Activated naive CD8-positive, alpha-beta T cell treated with anti-CD3 and anti-CD28 coated beads, Interleukin-2, amount 50 U/mL, for 24 hours (primary cell): ENCODE measurements around the gene KCNA2.

Experiments
- ATAC-seq: fragments of 150-1000 bp; cut with Tn5 transposase; one replicate; pipeline ENCODE4 v1.10.0; 2021
- DNase-seq: peaks from one replicate; pipeline ENCODE4 v3.0.0; 2021
- H3K27ac Mint-ChIP-seq: one replicate; pipeline ENCODE4 v1.8.0; 2021; ENCODE audit warnings: mild to moderate bottlenecking, mixed read lengths
- H3K27me3 Mint-ChIP-seq: one replicate; pipeline ENCODE4 v1.8.0; 2021; ENCODE audit warnings: mixed read lengths
- H3K36me3 Mint-ChIP-seq: one replicate; pipeline ENCODE4 v1.8.0; 2021; ENCODE audit warnings: low read depth, mixed read lengths
- H3K4me1 Mint-ChIP-seq: one replicate; pipeline ENCODE4 v1.8.0; 2021; ENCODE audit warnings: mixed read lengths
- H3K4me3 Mint-ChIP-seq: one replicate; pipeline ENCODE4 v1.8.0; 2021; ENCODE audit warnings: mild to moderate bottlenecking, moderate library complexity, mixed read lengths
- H3K9me3 Mint-ChIP-seq: one replicate; pipeline ENCODE4 v1.8.0; 2021; ENCODE audit warnings: mixed read lengths

KCNA2 gene

DNA sequence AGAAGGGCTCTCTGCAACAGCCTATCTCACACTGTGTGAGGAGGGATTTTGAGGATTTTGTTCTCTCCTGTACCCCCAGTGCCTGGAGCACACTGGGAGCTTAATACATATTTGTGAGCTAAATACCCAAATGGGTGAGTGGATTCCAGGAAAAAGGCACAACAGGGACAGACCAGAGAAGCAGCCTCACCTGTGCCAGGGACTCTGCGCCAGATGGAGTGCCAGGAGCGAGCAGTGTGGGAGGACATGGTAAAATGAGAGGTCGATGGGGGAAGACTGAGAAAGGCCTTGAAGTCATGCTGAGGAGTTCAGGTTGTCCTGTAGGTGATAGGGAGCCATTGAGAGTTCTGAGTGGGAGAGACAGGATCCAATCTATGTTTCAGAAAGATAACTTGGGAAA is 11.0 kb upstream of the KCNA2 start:
- DNase-seq = no peak
- Mint-ChIP-seq H3K27ac (no peak overlapping the region), H3K27me3 (no peaks in the 10 kb centered on the region), H3K4me1 (peaks cover 22% of the 10 kb centered on the region), H3K4me3 (no peak overlapping the region), H3K9me3 (peaks cover 5% of the 10 kb centered on the region), H3K36me3 (no peaks in the 10 kb centered on the region)
- ATAC-seq = no peak

DNA sequence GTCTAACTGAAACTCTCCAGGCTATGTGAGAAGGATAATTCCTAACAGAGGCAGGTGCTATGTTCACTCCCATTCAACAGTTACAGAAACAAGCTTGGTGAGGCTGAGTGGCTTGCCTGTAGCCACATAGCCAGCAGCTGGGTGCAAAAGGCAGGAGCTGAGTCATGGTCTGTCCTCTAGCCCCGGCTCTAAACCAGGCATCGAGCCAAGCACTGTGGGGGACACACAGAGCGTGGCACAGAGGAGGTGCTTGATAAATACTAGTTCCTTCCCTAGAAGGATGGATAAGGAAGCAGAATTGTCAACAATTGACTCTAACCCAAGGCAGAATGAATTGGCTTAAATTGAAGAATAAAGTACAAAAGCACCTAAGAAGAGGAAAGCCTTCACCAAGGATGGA is 10.4 kb upstream of the KCNA2 start:
- DNase-seq = no peak
- Mint-ChIP-seq H3K4me3 (no peak overlapping the region), H3K27ac (no peak overlapping the region), H3K36me3 (no peaks in the 10 kb centered on the region), H3K9me3 (peaks cover 5% of the 10 kb centered on the region), H3K4me1 (peaks cover 22% of the 10 kb centered on the region), H3K27me3 (no peaks in the 10 kb centered on the region)
- ATAC-seq = no peak

DNA sequence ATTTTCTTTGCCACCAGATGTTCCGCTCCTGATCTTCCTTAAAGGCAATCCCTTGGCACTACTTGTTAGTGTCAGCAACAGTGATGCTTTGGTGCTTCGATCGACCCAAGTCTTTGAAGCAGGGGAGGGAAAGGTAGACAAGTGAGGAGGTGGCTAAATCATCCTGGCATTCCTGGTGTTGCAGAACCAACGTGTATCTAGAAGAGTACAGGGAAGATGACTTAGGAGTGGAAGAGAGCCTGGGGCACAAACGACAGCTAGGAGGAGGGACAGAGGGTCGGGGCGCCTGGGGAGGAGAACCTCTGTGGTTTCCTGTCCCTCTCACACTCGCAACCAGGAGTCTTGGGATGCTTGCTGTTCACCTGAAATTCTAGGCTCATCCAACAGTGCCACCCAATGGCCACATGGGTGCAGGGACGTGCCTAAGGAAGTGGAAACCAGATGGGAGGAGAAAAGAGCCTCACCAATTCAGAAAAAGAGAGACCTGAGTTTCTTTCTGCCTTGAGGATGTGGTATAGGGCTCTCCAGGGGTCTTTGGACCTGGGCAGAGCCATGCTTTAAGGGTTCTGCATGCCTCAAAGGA is 9.5 kb upstream of the KCNA2 start:
- no peaks in the 10 kb centered on the region for H3K36me3 Mint-ChIP-seq
- DNase-seq (peak; percentile 60), ATAC-seq (peak; percentile 53)
- no peaks in the 10 kb centered on the region for H3K9me3 Mint-ChIP-seq
- H3K27me3 Mint-ChIP-seq = no peaks in the 10 kb centered on the region
- peaks cover 20% of the 10 kb centered on the region for H3K4me1 Mint-ChIP-seq
- H3K27ac Mint-ChIP-seq = no peak overlapping the region
- H3K4me3 Mint-ChIP-seq = no peak overlapping the region

DNA sequence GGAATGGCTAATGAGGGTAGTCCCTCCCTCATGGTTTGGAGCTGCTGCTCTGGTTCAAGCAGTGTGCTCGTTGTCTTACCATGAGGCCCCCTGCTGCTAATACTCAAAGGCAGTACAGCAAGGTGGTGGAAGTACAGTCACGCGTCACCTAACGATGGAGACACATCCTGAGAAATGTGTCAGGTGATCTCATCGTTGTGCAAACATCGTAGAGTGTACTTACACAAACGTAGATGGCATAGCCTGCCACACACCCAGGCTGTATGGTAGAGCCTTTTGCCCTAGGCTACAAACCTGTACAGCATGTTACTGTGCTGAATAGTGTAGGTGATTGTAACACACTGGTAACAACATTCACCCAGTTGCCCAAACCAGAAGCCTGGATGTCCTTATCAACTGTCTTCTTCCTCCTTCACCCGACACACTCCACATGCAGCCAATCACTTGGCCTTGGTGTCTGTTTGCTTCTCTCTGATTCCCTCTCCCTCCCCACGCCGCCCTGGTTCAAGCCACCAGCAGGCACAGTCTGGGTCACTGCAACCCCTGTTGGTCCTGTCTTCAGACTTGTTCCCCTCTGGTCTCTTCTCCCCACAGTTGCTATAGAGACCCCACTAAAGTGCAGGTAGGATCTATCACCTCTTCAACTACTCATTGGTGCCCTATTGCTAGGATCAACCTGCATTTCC is 6.0 kb upstream of the KCNA2 start:
- Mint-ChIP-seq H3K27me3 (peaks cover 20% of the 10 kb centered on the region), H3K36me3 (no peaks in the 10 kb centered on the region), H3K27ac (no peak overlapping the region), H3K4me1 (peaks cover 2% of the 10 kb centered on the region), H3K9me3 (no peaks in the 10 kb centered on the region), H3K4me3 (no peak overlapping the region)
- ATAC-seq = no peak
- no peak for DNase-seq

DNA sequence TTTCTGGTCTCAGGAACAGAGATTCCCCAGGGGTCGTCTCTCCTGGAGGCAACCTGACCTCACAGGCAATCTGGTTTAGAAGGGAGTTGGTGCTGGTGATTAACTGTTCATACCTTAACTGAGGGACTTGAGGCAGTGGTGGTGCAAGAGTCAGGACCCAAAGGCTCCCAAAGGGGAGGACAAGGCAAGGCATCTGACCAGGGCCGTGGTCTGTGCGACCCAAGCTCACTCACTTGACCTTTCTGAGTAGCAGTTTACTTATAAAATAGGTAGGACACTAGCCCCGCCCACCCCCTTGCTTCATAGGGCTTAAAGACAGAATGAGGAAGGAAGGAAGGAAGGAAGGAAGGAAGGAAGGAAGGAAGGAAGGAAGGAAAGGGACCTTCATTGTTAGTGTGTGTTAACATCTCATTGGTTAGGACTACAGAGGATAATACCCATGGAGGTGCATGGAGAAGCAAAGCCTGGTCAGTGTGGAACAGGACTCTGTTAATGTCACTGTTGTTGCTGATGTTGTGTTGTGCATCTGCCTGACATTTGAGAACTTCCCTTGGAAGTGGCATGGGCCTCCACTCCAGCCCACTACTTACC is 4.6 kb upstream of the KCNA2 start:
- H3K27ac Mint-ChIP-seq = no peak overlapping the region
- ATAC-seq = no peak

DNA sequence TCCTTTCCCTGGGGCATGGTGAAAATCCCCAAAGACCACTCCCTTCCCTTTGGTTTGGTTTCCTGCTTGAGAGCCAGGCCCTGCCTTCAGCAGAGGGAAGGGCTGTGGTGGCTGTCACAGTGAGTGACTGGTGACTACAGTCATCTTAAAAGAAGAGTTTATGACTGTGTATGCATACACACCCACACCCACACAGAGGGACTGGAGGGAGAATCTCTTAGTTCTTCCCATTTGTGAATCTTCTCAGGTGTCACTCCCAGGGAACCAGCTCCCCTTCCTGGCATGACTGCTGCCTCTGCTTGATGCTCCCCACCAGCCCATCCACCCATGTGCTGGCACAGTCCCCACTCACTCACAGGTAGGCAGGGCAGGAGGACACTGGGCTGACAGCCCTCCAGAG is 3.9 kb upstream of the KCNA2 start:
- no peak for DNase-seq
- Mint-ChIP-seq H3K4me1 (peaks cover 10% of the 10 kb centered on the region), H3K36me3 (no peaks in the 10 kb centered on the region), H3K4me3 (no peak overlapping the region), H3K27ac (no peak overlapping the region), H3K27me3 (peaks cover 34% of the 10 kb centered on the region), H3K9me3 (no peaks in the 10 kb centered on the region)
- ATAC-seq = peak; percentile 55

More for the DNA sequence above, 4.6 kb upstream of the KCNA2 start:
- no peak for DNase-seq
- H3K36me3 Mint-ChIP-seq = no peaks in the 10 kb centered on the region
- peaks cover 10% of the 10 kb centered on the region for H3K4me1 Mint-ChIP-seq
- no peaks in the 10 kb centered on the region for H3K9me3 Mint-ChIP-seq
- no peak overlapping the region for H3K4me3 Mint-ChIP-seq
- peaks cover 28% of the 10 kb centered on the region for H3K27me3 Mint-ChIP-seq

DNA sequence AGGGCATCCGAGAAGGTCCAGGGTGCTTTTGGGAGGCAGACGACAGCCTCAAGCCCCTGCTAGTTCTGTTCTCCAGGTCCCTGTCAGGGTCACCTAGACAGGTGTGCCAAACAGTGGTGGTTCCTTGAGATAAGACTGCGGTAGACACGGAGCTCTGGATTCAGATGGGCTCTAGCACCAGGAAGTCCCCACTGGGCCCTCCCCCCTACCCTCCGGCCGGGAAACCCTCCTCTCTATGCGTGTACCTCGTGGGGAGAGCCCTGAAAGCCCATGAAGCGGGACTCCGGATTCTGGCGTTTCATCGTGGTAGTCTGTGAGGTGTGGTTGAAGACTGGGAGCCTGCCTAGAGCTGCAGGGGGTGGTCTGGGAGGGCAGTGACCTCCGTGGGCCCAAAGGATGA is 2.1 kb upstream of the KCNA2 start:
- Mint-ChIP-seq H3K9me3 (no peaks in the 10 kb centered on the region), H3K36me3 (no peaks in the 10 kb centered on the region), H3K27me3 (peaks cover 50% of the 10 kb centered on the region), H3K27ac (no peak overlapping the region), H3K4me3 (no peak overlapping the region), H3K4me1 (peaks cover 10% of the 10 kb centered on the region)
- DNase-seq (no peak), ATAC-seq (no peak)

DNA sequence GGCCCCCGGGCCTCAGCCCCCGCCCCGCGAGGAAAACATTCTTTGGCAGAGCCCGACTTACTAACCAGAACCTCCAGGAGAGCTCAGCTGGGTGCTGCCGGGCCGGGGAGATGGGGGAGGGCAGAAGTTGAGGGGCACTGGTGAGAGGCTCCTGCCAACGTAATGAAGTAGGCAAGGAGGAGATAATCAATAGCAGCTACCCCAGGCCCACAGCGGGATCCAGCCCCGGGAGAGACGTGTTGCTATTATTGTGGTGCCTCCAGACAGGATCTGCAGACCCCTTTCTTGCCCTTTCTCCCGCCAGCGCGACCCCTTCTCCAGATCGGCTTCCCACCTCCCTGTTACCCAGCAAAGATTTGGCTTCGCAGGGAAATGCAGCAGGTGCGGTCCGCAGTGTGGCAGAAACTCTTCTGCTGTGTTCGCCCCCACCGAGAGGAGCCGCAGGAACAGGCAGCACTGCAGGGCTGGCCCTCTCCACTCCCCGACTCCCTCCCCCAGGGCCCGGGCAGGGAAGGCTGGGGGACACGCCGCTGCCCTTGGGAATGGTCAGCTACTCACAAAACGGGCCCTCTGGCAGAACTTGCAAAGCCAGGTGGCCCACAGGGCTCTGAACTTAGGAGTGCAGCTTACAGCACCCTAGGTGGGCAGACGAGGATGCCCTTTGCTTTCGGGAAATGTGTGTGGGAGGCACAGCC is 1.5 kb upstream of the KCNA2 start:
- Mint-ChIP-seq H3K4me3 (peak overlapping the region; percentile 29), H3K27ac (no peak overlapping the region), H3K36me3 (no peaks in the 10 kb centered on the region), H3K27me3 (peaks cover 55% of the 10 kb centered on the region), H3K9me3 (no peaks in the 10 kb centered on the region), H3K4me1 (peaks cover 10% of the 10 kb centered on the region)
- ATAC-seq (no peak), DNase-seq (no peak)

DNA sequence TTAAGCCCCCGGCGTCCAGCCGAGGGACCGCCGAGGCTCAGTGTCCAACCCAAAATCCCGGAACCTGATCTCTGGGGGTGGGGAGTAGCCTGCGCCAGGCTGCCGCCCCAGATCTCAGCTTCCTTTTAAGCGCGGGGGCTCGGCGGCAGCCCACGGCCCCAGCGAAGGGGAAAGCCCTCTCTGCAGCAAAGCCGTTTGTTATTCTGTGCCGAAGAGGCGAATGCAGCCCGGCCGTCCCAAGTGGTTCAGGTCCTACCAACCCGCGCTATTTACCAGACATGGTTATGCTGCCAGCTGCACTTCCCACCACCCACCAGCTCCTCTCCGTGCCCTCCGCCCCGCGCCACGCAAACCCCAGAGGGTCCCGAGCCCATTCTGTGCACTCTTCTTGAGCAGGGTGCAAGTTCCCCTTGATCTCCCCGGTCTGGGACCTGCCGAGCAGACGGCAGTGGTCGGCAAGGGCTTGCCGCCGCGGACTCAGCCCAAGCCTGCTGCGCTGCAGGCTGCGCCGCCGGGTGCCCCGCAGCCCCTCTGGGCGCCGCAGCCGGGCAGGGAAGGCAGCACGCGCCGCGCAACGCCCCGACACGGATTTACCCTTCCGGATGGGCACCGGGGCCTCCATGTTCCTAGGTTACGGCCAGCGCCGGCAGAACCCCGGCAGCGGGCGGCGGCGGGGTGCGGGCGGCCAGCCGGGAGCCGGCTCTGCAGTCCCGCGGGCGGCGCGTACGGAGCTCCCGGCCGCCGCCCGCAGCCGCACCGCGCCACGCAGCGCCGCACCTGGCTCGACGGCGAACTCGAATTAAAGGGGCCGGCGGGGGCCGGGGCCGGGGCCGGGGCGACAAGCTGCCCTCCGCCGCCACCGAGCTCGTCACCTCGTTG is 738 bp upstream of the KCNA2 start:
- Mint-ChIP-seq H3K4me3 (peak overlapping the region; percentile 77), H3K9me3 (no peaks in the 10 kb centered on the region), H3K36me3 (no peaks in the 10 kb centered on the region), H3K27ac (no peak overlapping the region), H3K4me1 (peaks cover 10% of the 10 kb centered on the region), H3K27me3 (peaks cover 55% of the 10 kb centered on the region)
- DNase-seq = no peak
- peak; percentile 27 for ATAC-seq

DNA sequence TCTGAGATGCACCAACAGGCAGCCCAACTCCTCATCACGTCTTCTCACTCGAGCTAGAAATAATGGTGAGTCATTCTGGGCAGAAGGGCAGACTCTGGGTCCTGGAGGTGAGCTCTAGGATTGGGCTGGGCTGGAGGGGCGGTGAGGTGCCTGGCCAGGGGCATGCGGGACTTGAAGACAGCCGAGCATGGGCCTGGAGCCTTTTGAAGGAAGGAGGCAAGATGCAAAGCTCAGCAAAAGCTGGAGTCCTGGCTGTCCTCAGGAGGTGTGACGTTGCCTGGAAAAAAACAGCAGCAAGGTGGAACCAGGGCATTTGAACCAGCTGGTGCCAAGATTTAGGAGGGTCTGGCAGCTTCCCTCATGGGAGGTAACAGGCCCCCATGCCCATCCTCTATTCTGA is 712 bp downstream of the KCNA2 start:
- DNase-seq = no peak
- H3K36me3 Mint-ChIP-seq = no peaks in the 10 kb centered on the region
- peaks cover 10% of the 10 kb centered on the region for H3K4me1 Mint-ChIP-seq
- H3K27me3 Mint-ChIP-seq = peaks cover 58% of the 10 kb centered on the region
- no peak for ATAC-seq
- no peak overlapping the region for H3K4me3 Mint-ChIP-seq
- H3K27ac Mint-ChIP-seq = no peak overlapping the region
- no peaks in the 10 kb centered on the region for H3K9me3 Mint-ChIP-seq

DNA sequence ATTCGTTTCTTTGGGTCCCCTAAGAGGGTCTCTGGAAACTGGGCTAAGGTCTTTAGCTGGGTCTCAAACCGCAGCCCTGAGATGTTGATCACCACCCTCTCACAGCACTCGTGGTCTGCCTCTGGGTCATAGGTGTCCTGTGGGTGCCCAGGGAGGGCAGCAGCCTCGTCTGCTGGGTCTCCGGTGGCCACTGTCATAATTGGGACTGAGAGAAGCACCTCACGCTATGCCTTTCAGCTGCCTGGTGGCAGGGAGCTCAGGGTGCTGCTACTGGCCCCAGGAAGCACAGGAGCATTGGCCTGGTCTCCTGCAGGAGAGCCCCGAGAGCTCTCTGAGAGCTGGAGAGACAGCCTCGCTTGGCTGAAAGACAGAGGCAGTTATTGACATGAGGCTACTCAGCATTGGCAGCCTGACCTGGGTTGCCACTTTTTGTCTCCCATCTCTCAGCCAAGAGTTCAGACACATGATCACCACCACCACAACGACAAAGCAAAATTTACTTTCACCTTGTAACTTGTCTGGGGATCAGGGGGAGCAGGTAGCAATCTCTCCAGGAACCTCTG is 1.5 kb downstream of the KCNA2 start:
- Mint-ChIP-seq H3K4me3 (no peak overlapping the region), H3K4me1 (peaks cover 9% of the 10 kb centered on the region), H3K36me3 (no peaks in the 10 kb centered on the region), H3K27me3 (peaks cover 58% of the 10 kb centered on the region), H3K27ac (no peak overlapping the region), H3K9me3 (no peaks in the 10 kb centered on the region)
- ATAC-seq (no peak), DNase-seq (no peak)

DNA sequence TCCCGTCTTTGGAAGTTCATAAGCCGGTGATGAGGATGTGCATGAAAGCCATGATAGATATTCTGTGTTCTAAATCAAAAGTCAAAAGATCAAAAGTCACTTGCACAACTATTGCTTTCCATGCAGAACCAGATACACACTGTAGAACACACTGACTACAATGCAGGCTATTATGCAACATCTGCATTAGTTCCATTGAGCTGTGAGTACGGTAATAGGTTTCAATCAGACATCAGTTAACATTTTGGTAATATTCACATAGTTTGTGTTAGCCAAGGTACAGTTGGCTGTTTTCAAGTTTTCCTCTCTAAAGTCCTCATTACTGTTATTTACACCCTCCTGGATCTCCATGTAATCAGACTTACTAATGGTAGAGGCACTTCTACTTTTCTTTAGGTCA is 3.1 kb downstream of the KCNA2 start:
- ATAC-seq (no peak), DNase-seq (no peak)
- no peak overlapping the region for H3K27ac Mint-ChIP-seq
- H3K27me3 Mint-ChIP-seq = peaks cover 45% of the 10 kb centered on the region
- H3K4me3 Mint-ChIP-seq = no peak overlapping the region
- H3K9me3 Mint-ChIP-seq = no peaks in the 10 kb centered on the region
- no peaks in the 10 kb centered on the region for H3K36me3 Mint-ChIP-seq
- H3K4me1 Mint-ChIP-seq = peaks cover 9% of the 10 kb centered on the region

DNA sequence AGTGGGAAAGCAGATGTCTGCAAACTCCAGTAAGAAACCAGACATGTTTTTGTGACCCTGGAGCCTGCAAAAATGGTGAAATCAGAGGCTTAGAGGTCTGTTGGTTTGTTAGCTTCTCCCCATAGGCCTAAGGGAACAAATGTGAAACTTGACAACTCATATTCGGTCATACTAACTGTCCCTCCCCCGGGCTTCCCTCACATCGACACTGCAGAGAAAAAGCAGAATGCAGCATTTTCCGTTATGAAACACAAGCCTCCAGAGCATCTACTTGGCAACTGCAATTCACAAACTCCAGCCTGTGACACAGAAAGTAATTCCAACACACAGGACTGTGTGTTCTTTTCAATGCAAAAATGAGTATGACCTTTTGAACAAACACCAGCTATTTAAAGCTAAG is 3.7 kb downstream of the KCNA2 start:
- ATAC-seq (no peak), DNase-seq (no peak)
- no peaks in the 10 kb centered on the region for H3K36me3 Mint-ChIP-seq
- H3K4me1 Mint-ChIP-seq = peaks cover 9% of the 10 kb centered on the region
- no peak overlapping the region for H3K27ac Mint-ChIP-seq
- peaks cover 39% of the 10 kb centered on the region for H3K27me3 Mint-ChIP-seq
- no peaks in the 10 kb centered on the region for H3K9me3 Mint-ChIP-seq
- no peak overlapping the region for H3K4me3 Mint-ChIP-seq

DNA sequence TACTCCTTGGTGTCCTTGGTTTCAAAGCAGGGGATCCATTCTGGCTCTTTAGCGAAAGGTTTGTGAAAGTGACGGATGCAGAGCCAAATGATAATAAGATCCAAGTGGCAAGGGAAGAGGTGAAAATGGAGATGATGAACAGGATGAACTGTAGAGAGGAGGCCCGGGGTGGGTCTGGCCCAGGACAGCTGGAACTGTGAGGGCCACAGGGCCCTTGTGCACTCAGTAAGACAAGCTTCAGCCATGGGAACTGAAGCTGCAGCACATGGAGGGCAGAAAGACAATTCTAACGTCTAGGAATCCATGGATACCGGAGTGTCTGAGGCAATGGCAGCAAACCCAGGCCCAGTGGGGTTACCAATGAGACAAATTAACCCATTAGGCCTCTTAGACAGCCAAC is 4.8 kb downstream of the KCNA2 start:
- peaks cover 33% of the 10 kb centered on the region for H3K27me3 Mint-ChIP-seq
- DNase-seq (no peak), ATAC-seq (no peak)
- peaks cover 3% of the 10 kb centered on the region for H3K4me1 Mint-ChIP-seq
- H3K4me3 Mint-ChIP-seq = no peak overlapping the region
- no peak overlapping the region for H3K27ac Mint-ChIP-seq
- H3K9me3 Mint-ChIP-seq = no peaks in the 10 kb centered on the region
- H3K36me3 Mint-ChIP-seq = no peaks in the 10 kb centered on the region
